ENCODE results near the gene GINS1. TPM values are rescaled to one million over a fixed set of nuclear protein-coding genes. Genes with fewer than 3 reads are reported as not detected.

GINS1 gene
- total and polyA plus RNA-seq, 2 of the 8 experiments (the other 6 are each of a cell fraction or from before 2014, with no cell fraction given), result 44.7 to 68.4 TPM

DNA sequence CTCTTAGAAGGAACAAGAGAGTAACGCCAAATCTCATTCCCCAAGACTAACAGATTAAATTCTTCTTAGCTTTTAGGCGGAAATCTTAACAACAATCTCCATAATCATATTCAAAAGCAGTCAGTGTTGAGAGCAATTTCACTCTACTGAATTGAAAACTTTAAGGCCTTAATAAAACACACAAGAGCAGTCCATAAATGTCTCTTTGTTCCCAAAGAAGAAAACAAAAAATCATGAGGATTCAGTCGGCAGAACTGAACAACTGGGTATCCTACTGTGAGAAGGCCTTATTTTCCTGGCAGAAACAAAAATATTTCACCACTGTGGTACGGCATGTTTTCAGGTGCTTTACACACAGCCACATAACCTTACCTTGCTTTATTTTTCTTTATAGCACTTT, 31.2 kb upstream of the GINS1 start (continued):
- TF ChIP-seq TEAD4 (IDR thresholded peaks at IDR 0.05; ENCODE audit: low read depth, low read length) (no peak), CREB1 (IDR thresholded peaks at IDR 0.05) (no peak), POU5F1 (IDR thresholded peaks at IDR 0.05; ENCODE audit: low read depth, low read length) (no peak), RNF2 (IDR thresholded peaks at IDR 0.05; ENCODE audit: borderline replicate concordance, low read depth, low read length, missing control alignments, poor library complexity, severe bottlenecking) (no peak)

Measured in H1 (cell line).